NCI-H2107 treated with DMSO at 0.1 percent for 48 hours (cell line): ENCODE results near the gene GPR137C.

Source experiments
- DNase-seq: peaks from one replicate; lab custom pipeline; 2025; ENCODE audit not compliant: unreplicated experiment; lab: John Stamatoyannopoulos, UW

The GPR137C gene, protein sequence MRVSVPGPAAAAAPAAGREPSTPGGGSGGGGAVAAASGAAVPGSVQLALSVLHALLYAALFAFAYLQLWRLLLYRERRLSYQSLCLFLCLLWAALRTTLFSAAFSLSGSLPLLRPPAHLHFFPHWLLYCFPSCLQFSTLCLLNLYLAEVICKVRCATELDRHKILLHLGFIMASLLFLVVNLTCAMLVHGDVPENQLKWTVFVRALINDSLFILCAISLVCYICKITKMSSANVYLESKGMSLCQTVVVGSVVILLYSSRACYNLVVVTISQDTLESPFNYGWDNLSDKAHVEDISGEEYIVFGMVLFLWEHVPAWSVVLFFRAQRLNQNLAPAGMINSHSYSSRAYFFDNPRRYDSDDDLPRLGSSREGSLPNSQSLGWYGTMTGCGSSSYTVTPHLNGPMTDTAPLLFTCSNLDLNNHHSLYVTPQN

DNA sequence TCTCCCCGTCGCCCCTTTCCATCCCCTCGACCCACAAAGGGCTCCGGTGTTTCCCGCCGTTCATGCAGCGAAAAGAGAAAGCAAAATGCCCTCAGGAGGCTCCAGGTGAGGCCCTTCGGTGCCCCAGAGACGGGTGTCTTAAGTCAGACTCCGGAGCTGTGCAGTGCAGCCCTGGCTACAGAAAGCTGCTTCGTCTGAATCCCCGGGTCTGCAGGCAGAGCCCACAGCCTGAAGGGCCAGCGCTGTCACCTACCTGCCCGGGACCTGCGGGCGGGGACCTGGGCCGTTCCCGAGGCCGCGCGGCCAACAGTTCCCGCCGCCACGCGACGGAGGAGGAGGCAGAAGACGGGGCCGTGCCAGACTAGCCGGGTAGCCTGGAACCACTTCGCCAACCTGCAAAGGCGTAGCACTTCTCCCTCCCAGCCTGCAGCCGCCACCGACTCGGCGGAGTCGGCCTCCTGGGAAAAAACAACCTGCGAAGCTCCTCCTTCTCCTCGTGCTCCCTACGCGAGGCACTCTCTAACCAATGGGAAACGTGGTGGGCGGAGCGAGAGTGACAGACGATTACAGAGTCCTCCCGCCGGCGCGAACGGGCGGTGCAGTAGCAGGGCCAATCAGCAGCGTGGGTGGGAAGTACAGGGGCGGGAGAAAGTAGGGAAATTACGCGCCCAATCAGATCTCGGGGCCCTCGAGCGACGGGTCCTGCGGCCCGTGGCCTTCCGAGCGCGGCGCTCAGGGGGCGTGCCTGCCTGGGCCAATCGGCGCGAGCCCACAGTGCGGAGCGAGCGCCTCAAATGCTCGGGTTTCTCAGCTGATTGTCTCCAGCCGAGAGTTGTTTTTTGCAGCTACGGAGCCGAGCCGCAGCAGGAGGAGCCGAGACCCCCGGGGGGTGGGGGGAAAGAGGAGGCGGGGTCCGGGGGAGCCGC is at the start of gene GPR137C, which contains the start of gene TXNDC16:
GPR137C (plus strand) TSS at position 774 of the 926 bp plus-strand sequence. CDS start 312 bp downstream, outside the sequence.
TXNDC16 (minus strand) TSS at position 443 of the 926 bp plus-strand sequence. CDS start 8,948 bp downstream, outside the sequence.
- peak; percentile 100 for DNase-seq

DNA sequence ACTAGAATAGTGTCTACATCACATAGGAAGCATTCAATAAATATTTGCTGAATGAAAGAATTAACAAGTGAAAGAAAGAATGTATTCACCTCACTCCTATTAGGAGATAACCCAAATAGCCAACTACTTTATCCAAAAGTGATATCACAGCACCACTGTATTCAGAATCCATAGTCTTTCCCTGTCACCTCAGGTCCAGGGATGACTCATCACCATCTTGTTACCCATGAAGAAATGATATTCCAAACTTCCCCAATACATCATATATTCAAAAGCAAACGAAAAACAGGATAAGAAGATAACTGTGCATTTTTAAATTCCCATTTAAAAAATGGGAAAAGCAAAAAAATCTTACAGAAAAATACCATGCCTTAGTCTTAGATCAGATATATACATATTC is 39.4 kb upstream of the GPR137C start:
- DNase-seq, result no peak

DNA sequence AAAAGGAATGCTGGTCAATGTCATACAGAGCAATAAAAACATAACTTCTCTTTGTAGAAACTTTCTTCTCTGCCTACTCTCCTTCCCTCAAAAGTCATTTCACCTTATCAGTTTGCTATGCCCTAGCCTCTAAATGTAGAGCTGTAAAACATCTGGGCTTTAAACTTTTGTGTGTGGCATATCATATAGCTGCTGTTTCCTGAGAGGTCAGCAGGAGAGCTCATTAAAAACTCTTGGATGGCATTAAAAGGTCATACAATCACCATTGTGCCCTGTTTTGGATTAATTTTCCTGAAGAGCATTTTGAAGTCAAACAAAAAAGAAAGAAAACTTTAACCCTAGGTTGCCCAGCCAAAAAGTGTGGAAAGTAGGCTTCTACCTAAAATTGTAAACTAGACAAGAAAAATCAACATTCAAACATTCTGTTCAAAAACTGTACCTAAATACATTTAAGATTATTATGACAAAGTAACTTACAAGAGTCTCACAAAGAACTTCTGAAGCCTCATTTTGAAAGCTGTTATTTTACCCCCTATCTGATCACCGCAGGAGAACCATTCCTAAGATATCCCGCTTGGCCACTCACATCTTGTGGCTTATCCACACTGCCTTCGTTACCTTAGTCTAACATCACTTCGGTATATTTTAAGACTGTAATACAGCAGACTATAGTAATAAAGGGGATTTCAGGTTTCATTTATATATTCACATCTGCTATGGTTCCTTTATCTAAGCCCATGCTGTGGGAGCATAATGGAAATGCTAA is 38.4 kb upstream of the GPR137C start:
- DNase-seq, result no peak

DNA sequence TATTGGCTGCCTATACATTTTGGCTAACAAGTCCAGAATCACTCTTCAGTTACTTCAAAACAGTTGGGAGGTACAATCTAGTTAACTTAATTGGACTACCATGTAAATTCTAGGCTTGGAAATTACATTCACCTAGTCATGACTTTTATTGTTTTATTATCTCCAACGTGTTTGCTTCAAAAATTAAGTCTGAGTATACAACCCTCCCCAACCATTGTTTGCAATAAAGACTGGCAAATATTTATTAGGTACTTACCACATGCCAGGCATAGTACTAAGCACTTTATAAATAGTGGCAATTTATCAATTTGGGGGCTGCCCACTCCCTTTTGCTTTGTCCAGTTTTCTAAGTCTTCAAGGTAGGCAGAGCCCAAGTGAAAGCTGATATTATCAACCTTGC is 30.6 kb upstream of the GPR137C start:
- no peak for DNase-seq

DNA sequence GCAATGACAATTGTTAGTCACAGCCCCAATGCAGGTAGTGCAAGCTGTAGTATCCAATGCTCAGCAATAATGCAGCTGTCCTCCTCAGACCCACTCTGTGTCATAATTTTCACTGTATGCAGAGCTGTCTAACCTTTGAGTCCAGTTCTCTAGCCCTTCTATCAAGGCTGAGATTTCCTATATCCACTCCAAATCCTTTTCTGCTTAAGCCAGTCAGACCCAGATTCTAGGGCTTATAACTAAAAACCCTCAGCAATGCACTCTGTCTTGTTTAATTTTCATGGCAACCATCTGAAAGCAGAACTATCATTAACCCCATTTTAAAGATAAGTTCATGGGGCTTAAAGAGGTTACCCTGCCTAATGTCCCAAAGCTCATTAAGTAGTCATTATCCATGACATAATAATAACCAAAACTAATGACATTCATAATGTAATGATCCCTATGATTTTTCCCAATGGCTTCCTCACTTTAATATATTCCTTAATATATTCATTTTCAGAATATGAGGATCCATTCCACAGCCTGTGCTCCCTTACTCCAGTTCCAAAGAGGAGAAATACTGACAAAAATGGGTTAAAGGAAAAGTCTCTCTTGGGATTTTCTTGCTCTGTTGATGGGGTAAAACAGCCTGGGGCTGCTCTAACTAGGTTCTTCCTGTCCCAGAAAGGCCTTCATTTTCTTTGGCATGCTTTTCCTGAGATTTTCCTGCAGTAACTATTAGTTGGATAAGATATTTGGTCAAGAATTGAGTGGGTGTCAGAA is 29.9 kb upstream of the GPR137C start:
- DNase-seq, result no peak

DNA sequence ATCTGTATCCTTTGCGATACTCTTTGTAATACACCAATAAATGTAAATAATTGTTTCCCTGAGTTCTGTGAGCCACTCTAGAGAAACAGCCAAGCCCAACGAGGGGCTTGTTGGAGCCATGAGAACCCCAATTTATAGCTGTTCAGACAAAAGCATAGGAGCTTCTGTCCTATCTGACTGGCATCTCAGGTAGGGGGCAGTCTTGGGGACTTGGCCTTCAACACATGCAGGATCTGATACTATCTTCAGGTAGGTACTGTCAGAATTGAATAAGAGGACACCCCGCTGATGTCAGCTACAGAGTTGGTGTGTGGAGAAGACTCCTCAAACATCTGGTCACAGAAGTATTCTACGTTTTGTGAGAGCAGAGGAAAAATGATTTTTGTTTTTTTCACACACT is 25.6 kb upstream of the GPR137C start:
- DNase-seq, result no peak

DNA sequence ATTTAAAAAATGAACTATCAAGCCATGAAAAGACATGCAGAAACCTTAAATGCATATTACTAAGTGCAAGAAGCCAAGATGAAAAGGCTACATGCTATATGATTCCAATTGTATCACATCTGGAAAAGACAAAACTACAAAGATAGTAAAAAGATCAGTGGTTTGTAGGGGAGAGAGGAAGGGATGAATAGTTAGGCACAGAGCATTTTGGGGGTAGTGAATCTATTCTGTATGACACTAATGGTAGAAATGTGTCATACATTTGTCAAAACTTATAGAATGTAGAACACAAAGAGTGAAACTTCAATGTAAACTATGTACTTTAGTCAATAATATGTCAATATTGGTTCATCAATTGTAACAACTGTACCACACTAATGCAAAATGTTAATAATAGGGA is 21.2 kb upstream of the GPR137C start:
- DNase-seq, result no peak

DNA sequence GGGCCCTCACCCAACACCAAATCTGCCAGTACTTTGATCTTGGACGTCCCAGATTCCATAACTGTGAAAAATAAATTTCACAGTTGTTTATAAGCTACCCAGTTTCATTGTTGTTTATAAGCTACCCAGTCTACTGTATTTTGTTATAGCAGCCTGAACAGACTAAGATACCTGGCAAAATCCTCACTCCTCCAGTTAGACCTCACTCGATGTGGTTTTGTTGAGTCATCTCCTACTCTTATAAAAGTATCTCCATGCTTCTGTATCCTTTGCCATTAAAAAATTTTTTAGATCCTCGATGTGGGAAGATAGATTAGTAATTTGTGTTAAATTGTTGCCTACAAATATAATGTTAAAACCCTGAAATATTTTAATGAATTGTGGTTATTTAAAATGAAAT is 16.4 kb upstream of the GPR137C start:
- DNase-seq, result no peak

DNA sequence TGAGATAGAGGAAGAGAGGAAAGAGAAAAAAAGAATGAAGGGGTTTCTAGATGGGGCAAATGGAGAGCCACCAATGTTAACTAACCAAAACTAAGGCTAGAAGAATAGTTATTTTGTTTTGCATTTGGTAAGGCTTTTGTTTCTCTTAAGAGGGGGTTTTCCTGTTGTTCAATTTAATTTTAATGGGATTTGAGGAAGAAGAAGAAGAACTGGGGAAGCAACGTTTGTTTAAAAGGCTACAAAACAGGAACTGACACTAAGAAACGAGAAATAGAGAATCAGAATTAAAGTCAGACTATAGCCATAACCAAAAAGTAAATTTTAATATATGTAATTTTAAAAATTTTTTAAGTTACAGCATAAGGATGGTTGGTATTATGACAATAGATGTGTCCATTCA is 14.0 kb upstream of the GPR137C start:
- no peak for DNase-seq

DNA sequence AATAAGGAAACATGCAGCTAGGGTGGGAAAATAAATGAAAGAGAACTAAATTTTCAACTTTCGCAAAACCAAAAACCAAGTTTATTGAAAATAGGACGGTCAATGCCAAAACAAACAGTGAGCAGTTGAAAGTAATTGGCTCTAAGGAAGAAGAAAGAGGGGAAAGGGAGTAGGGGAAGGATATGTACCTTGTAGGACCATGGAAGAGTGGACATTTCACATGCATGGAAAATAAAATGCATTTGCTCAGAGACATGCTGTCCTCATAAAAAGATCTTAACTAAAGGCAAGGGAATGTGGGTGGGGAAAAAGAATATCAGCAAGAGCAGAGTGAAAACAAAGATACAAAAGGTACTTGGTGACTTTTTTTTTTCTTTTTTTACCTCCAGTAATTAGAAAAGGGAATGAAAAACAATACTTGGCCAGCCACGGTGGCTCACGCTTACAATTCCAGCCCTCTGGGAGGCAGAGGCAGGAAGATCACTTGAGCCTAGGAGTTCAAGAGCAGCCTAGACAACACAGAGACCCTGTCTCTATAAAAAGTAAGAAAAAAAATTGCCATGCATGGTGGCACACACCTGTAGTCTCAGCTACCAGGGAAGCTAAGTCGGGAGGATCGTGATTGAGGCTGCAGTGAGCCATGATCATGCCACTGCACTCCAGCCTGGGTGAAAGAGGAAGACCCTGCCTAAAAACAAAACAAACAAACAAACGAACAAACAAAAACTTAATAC is 6.9 kb upstream of the GPR137C start:
- no peak for DNase-seq

DNA sequence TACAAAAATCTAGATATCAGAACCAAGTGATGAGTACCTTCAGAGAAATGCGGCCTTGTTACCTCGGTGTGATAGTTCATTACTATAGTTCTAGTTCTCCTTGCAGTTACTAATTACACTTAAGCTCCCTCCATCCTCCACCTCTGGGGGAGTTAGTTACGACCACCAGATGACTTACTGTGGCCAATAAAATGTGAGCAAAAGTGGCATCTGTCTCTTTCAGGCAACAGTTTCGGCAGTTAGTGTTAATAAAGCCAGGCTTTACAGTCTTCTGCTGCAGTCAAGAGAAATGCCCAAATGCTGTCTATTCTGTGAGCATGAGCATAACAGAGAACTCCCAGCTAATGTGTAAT is 6.3 kb upstream of the GPR137C start:
- no peak for DNase-seq

DNA sequence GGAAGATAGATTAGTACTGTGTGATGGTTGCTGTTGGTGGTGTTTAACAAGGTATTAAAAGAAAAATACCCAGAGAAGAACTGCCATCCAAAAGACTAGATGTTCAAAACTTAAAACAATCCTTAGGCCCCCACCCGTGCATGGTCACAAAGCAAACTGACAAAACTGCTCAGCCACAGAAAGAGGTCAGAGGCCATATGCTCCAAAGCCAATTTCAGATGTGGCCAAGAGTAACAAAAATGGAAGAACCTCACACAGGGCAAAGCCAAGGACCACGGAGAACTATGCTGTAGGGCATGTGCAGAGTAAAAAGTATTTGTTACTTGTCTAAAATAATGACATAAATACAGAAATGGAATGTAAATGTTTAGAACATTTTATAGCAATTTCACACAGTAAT is 5.6 kb upstream of the GPR137C start:
- no peak for DNase-seq

DNA sequence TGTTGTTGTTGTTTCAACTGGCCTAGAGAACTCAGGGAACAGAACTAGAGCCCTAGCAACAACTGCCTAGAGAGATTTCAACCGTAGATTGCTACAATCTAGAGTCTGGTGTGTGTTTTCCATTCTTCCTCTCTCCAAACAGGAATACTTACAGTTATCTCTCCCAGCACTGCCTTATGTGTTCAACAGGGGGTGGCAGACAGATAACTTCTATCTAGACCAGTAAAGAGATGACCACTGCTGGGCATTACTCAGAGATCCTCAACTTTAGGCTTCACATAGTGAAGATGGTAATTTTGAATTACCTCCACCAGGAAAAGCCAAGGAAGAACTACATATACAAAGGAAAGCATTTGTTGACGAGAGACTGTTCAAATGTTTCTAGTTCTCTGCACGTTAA is 5.1 kb upstream of the GPR137C start:
- no peak for DNase-seq

DNA sequence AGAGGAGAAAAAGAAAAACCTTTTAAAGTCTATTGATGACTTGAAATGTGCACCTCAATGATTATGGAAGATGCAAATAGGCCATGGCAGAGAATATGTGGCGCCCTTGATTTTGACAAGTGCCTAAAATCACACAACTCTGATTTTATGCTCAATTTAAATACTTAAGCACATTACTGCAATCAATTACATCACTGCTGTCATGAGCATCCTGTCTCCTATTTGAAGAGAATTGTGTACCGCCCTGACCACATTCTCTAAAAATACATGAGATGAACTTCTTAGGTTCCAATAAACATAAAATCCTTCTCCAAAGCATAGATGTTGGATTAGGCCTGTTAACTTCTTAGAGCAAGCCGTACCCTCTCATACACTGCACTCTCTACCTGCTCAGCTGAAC is 2.0 kb upstream of the GPR137C start:
- no peak for DNase-seq

DNA sequence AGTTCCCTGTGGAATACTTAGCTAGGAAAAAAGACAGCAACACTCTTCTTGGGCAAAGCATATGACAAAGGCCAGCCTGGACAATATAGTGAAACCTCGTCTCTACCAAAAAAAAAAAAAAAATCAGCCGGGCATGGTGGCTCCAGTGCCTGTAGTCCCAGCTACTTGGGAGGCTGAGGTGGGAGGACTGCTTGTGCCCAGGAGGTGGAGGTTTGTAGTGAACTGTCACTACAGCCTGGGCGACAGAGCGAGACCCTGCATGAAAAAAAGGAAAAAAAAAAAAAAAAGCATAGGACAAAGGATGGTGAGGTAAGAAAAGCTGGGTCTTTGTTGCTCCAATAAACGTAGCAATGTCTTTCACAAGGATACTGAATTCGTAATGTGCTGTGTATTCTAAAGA is 1.4 kb upstream of the GPR137C start:
- DNase-seq, result peak; percentile 29

DNA sequence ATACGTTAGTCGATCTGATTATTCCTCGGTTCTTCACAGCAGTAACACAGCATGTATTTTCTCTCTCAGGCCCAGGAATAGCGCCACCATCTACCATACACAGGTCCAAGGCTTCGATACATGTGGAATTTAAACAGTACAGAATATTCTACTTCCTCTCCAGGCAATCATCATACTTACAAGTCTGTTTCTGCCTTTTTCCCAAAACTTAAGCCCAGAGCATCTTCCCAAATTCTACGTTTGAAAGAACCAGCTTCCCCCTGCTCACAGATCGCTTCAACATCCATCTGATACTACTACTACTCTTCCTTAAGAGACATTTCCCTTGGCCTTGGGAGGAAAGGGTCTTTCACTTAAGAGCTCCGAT is 957 bp upstream of the GPR137C start:
- DNase-seq, result peak; percentile 74

DNA sequence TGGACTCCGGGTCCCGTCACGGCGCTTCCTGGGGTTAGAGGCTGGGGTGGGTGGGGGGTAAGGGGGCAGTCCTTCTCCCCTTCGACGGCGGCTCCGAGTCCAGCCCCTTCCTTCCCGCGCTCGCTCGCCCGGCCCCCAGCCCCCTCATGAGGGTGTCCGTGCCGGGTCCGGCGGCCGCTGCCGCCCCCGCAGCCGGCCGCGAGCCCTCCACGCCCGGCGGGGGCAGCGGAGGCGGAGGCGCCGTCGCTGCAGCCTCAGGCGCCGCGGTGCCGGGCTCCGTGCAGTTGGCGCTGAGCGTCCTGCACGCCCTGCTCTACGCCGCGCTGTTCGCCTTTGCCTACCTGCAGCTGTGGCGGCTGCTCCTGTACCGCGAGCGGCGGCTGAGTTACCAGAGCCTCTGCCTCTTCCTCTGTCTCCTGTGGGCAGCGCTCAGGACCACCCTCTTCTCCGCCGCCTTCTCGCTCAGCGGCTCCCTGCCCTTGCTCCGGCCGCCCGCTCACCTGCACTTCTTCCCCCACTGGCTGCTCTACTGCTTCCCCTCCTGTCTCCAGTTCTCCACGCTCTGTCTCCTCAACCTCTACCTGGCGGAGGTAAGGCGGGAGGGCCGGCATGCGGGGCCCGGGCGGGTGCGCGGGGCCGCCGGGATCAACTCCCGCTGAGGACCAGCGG is 500 bp downstream of the GPR137C start:
- peak; percentile 48 for DNase-seq

DNA sequence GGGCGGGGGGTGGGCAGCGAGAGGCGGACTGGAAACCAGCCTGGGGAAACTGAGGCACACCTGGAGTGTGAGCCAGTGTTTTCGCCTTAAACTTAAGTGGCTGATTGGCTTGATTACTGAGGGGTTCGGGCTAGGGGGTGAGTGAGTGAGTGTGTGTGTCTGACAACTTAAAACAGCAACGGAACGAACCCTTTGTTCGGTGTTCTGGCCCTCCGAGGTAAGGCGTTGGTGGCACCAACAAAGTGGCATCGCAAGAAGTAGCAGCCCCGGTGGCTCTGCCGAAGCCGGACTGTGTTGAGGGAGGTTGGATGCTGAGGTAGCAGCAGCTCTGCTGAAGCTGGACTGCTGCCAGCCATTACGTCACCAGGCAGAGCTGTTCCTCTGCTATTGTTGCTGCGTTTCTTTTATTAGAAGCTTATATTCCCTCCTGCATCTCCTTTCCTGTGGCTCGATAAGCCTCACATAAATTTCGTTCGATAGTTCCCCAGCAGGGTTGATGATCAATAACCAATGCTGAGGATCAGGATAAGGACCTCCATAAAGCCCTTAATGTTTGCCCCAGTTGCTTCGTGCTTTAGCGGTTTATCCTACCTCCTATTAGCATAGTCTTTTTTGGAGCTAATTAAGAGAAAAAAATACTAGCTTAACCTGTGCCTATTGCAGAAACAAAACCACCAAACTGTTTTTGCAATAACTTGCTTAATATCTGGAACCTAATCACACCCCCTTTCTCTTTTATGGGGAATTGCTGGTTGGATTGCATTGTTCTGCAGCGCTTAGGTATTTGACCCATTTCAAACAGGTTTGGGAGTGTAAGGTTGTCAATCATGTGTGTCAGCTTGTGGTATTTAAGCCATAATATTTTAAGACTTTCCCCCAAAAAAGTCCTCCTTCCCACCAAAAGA is 1.3 kb downstream of the GPR137C start:
- DNase-seq, result peak; percentile 87
